GM19455 (cell line): Measurements from ENCODE around the gene ACAT1.
A peak's percentile ranks its signal among the peaks of the same experiment; 100 is the strongest.
"Not testable (repeated sequence)": the region's sequence is repeated elsewhere in the genome, so short reads cannot be mapped to it uniquely, and the experiment has no call there.

ENCODE experiments used
- ATAC-seq: cut with Tn5 transposase; IDR thresholded peaks from one replicate; pipeline ENCODE4 v1.9.1; 2021; ENCODE audit not compliant: unreplicated experiment

Gene ACAT1

GRCh38 chr11:108121274-108122155 is at the start of gene ACAT1:
ACAT1 (plus strand) TSS chr11:108121567; CDS start chr11:108121607, 40 bp downstream.
- peak; percentile 97 for ATAC-seq

GRCh38 chr11:108084811-108085210 is 36.6 kb upstream of the ACAT1 start:
- ATAC-seq = no peak

GRCh38 chr11:108085672-108086071 is 35.7 kb upstream of the ACAT1 start:
- ATAC-seq = no peak

GRCh38 chr11:108092134-108092533 is 29.2 kb upstream of the ACAT1 start:
- no peak for ATAC-seq

GRCh38 chr11:108093128-108093904 is 28.1 kb upstream of the ACAT1 start:
- no peak for ATAC-seq

GRCh38 chr11:108097179-108097578 is 24.2 kb upstream of the ACAT1 start:
- no peak for ATAC-seq

GRCh38 chr11:108101090-108101775 is 20.1 kb upstream of the ACAT1 start:
- no peak for ATAC-seq

- ATAC-seq = no peak
Measured at GRCh38 chr11:108111126-108111525, 10.2 kb upstream of the ACAT1 start.

- ATAC-seq = no peak
Measured at GRCh38 chr11:108112057-108112456, 9.3 kb upstream of the ACAT1 start.

- no peak for ATAC-seq
Measured at GRCh38 chr11:108115500-108116140, 5.7 kb upstream of the ACAT1 start.

- no peak for ATAC-seq
Measured at GRCh38 chr11:108117746-108118371, 3.5 kb upstream of the ACAT1 start.

GRCh38 chr11:108120936-108121273 is 462 bp upstream of the ACAT1 start:
- peak; percentile 11 for ATAC-seq

GRCh38 chr11:108122166-108122628 is 830 bp downstream of the ACAT1 start:
- no peak for ATAC-seq

GRCh38 chr11:108125096-108125495 is 3.7 kb downstream of the ACAT1 start:
- no peak for ATAC-seq

- no peak for ATAC-seq
Measured at GRCh38 chr11:108128772-108129171, 7.4 kb downstream of the ACAT1 start.

- no peak for ATAC-seq
Measured at GRCh38 chr11:108131993-108132392, 10.6 kb downstream of the ACAT1 start.

GRCh38 chr11:108132993-108133538 is 11.7 kb downstream of the ACAT1 start:
- not testable (repeated sequence) for ATAC-seq

GRCh38 chr11:108135845-108136544 is 14.6 kb downstream of the ACAT1 start:
- ATAC-seq = peak; percentile 51

- ATAC-seq = no peak
Measured at GRCh38 chr11:108137212-108137611, 15.8 kb downstream of the ACAT1 start.

GRCh38 chr11:108142304-108142703 is 20.9 kb downstream of the ACAT1 start:
- no peak for ATAC-seq
